ENCODE data around the gene PPP1R8. TPM values are rescaled to one million over a fixed set of nuclear protein-coding genes. Genes with fewer than 3 reads are reported as not detected.

Gene PPP1R8
- total RNA-seq, 2 experiments from 2014 or later: 55.8 to 57.5 TPM

- H3K27ac Mint-ChIP-seq: peak overlapping the region; percentile 31
- POLR2A ChIA-PET: no interaction called here
These were observed 63.9 kb downstream of the PPP1R8 start for GRCh38 chr1:27894521-27894920.

More at GRCh38 chr1:27894521-27894920, 63.9 kb downstream of the PPP1R8 start:
- H3K36me3 Mint-ChIP-seq (ENCODE audit: low read depth): peaks cover 52% of the 10 kb centered on the region
- DNase-seq: no peak
- CTCF ChIA-PET: interaction anchor here (0.8 to 1.8 kb wide), 3 partner anchors 11 to 28 kb away, joined by 3 to 4 read pairs (median 4); no protein-coding TSS in a partner anchor
- H3K27me3 Mint-ChIP-seq: no peaks in the 10 kb centered on the region
- no peaks in the 10 kb centered on the region for H3K9me3 Mint-ChIP-seq
- peaks cover 24% of the 10 kb centered on the region for H3K4me1 Mint-ChIP-seq
- H3K4me3 Mint-ChIP-seq: no peak overlapping the region

Other genes with a start within 250 kb of the PPP1R8 start
- gene AHDC1, start 226.6 kb upstream of the PPP1R8 start, total RNA-seq: 10 to 100 TPM; 15.3 to 19.3 TPM
- not detected for gene FGR, start 195.6 kb upstream of the PPP1R8 start, total RNA-seq
- gene IFI6, start 158.6 kb upstream of the PPP1R8 start, total RNA-seq: 100 to 1,000 TPM; 231 to 321 TPM
- gene FAM76A, start 104.8 kb upstream of the PPP1R8 start, total RNA-seq: 10 to 100 TPM; 16.8 to 18.9 TPM
- 10 to 100 TPM; 25.4 to 28.7 TPM for gene STX12, start 57.6 kb upstream of the PPP1R8 start, total RNA-seq
- 10 to 100 TPM; 24.3 to 31.1 TPM for gene THEMIS2, start 41.8 kb downstream of the PPP1R8 start, total RNA-seq
- gene RPA2, start 83.8 kb downstream of the PPP1R8 start, total RNA-seq: 10 to 100 TPM; 62.7 to 63.8 TPM
- under 1 TPM; 0.20 to 0.21 TPM for gene SMPDL3B, start 104.2 kb downstream of the PPP1R8 start, total RNA-seq
- gene XKR8, start 129.2 kb downstream of the PPP1R8 start, total RNA-seq: 1 to 10 TPM; 7.6 to 7.8 TPM